B cell (primary cell): ENCODE measurements around the gene RALGAPA2. TPM values are rescaled to one million over a fixed set of nuclear protein-coding genes. Genes with fewer than 3 reads are reported as not detected.

Source experiments
- ATAC-seq: fragments of 200-7000 bp; cut with Tn5 transposase; one replicate; pipeline ENCODE4 v1.10.0; 2021; ENCODE audit warnings: low read depth, mild to moderate bottlenecking, moderate number of reproducible peaks, moderate library complexity
- CTCF ChIA-PET: fragments of 350-600 bp; sonication (Branson Sonifier 250); formaldehyde crosslinking; loops from one replicate; lab custom pipeline; 2021; ENCODE audit warnings: antibody characterized with exemption, inconsistent platforms; lab: Charles Lee
- POLR2A ChIA-PET: fragments of 350-600 bp; sonication (Branson Sonifier 250); formaldehyde crosslinking; loops from one replicate; lab custom pipeline; 2021; ENCODE audit warnings: antibody characterized with exemption; lab: Charles Lee
- DNase-seq: peaks from one replicate; pipeline ENCODE4 v3.0.0; 2013
- H2AFZ ChIP-seq: 2 replicates; pipeline ENCODE4 v1.6.1; 2012; ENCODE audit warnings: mild to moderate bottlenecking, low read depth, low read length; ENCODE audit not compliant: insufficient read depth, poor library complexity, severe bottlenecking
- H3K27ac ChIP-seq, 2 donors: 1 replicate in 1 of 2; 2 replicates in 1 of 2; pipeline ENCODE4 v1.5.1; 2012 to 2013; ENCODE audit warnings: low read length in 2 of 2, mild to moderate bottlenecking in 2 of 2, moderate library complexity in 1 of 2
- H3K27me3 ChIP-seq, 4 experiments: fragments of 200-600 bp in 1 of 4; sonication (generic) in 1 of 4; replicated peaks in 1 of 4; 1 replicate in 2 of 4; 2 replicates in 2 of 4; pipeline versions ENCODE4 v1.6.1 to v1.7.0; 2013 to 2016; ENCODE audit warnings: low read length in 3 of 4, mild to moderate bottlenecking in 2 of 4, mixed read lengths in 1 of 4, moderate library complexity in 1 of 4; ENCODE audit not compliant: insufficient read depth in 4 of 4, control insufficient read depth in 3 of 4; ENCODE audit errors: control extremely low read depth in 1 of 4
- H3K36me3 ChIP-seq, 2 experiments: replicated peaks in 1 of 2; 1 replicate in 1 of 2; 2 replicates in 1 of 2; pipeline versions ENCODE4 v1.6.1 to v1.7.1; 2013; ENCODE audit warnings: low read length in 1 of 2; ENCODE audit not compliant: insufficient read depth in 2 of 2, control insufficient read depth in 1 of 2; ENCODE audit errors: control extremely low read depth in 1 of 2, extremely low read depth in 1 of 2
- H3K4me1 ChIP-seq, 2 donors: fragments of 200-600 bp in 1 of 2; sonication (generic) in 1 of 2; 1 replicate in 1 of 2; 2 replicates in 1 of 2; pipeline versions ENCODE4 v1.5.1 to v1.6.1; 2013 to 2017; ENCODE audit warnings: low read length in 2 of 2; ENCODE audit not compliant: control insufficient read depth in 2 of 2, insufficient read depth in 2 of 2
- H3K4me2 ChIP-seq: replicated peaks from 2 replicates; pipeline ENCODE3; 2012; ENCODE audit warnings: mild to moderate bottlenecking, low read depth, low read length; ENCODE audit not compliant: poor library complexity, severe bottlenecking
- H3K4me3 ChIP-seq, 5 experiments: fragments of 200-600 bp in 1 of 5; sonication (generic) in 1 of 5; 1 replicate in 3 of 5; 2 replicates in 2 of 5; pipeline versions ENCODE4 v1.5.1 to v1.7.0; 2011 to 2016; ENCODE audit warnings: low read length in 4 of 5, mild to moderate bottlenecking in 4 of 5, low read depth in 2 of 5, control low read depth in 1 of 5, moderate library complexity in 1 of 5; ENCODE audit not compliant: insufficient read depth in 1 of 5; ENCODE audit errors: control extremely low read depth in 1 of 5, extremely low read depth in 1 of 5
- H3K79me2 ChIP-seq: fragments of 200-600 bp; sonication (generic); one replicate; pipeline ENCODE4 v1.6.0; 2016; ENCODE audit warnings: low read length; ENCODE audit not compliant: control insufficient read depth, insufficient read depth
- H3K9ac ChIP-seq: fragments of 200-600 bp; sonication (generic); 2 replicates; pipeline ENCODE4 v1.6.1; 2017; ENCODE audit warnings: mild to moderate bottlenecking, low read length, moderate library complexity
- H3K9me3 ChIP-seq, 3 donors: one replicate each; pipeline versions ENCODE4 v1.6.1 to v1.7.1; 2013; ENCODE audit warnings: low read length in 2 of 3; ENCODE audit not compliant: control insufficient read depth in 2 of 3, insufficient read depth in 1 of 3; ENCODE audit errors: control extremely low read depth in 1 of 3
- H4K20me1 ChIP-seq: 2 replicates; pipeline ENCODE4 v1.6.0; 2012; ENCODE audit warnings: mild to moderate bottlenecking, low read length; ENCODE audit not compliant: insufficient read depth, control insufficient read depth, poor library complexity, severe bottlenecking
- H3K27ac Mint-ChIP-seq: one replicate; pipeline ENCODE4 v1.8.0; 2021; ENCODE audit warnings: mixed read lengths
- H3K27me3 Mint-ChIP-seq: one replicate; pipeline ENCODE4 v1.8.0; 2021; ENCODE audit warnings: mixed read lengths
- H3K4me1 Mint-ChIP-seq: one replicate; pipeline ENCODE4 v1.8.0; 2021; ENCODE audit warnings: mixed read lengths
- H3K4me3 Mint-ChIP-seq: one replicate; pipeline ENCODE4 v1.8.0; 2021; ENCODE audit warnings: mixed read lengths
- H3K9me3 Mint-ChIP-seq: one replicate; pipeline ENCODE4 v1.8.0; 2022; ENCODE audit warnings: mixed read lengths; ENCODE audit not compliant: insufficient read depth
- CTCF ChIP-seq: fragments of 200-600 bp; IDR thresholded peaks from one replicate; pipeline ENCODE4 v1.8.0; 2022; ENCODE audit warnings: antibody characterized with exemption, mild to moderate bottlenecking
- EZH2 ChIP-seq: IDR thresholded peaks from 2 replicates; pipeline ENCODE4 v1.6.1; 2012; ENCODE audit warnings: borderline replicate concordance, low read depth, mild to moderate bottlenecking, moderate library complexity, low read length; ENCODE audit not compliant: insufficient read depth, poor library complexity, severe bottlenecking
- WGBS: methylation state at CpG from one replicate; pipeline ENCODE4 v1.1.5; 2013; ENCODE audit warnings: missing lambda C conversion rate; ENCODE audit not compliant: insufficient coverage; 5-methylcytosine and 5-hydroxymethylcytosine counted together
- intact Hi-C: fragments of 100-400 bp; cut with micrococcal nuclease; formaldehyde crosslinking; loops from one replicate; pipeline ENCODE4 v1.10.0; 2022
- polyA plus RNA-seq: library from polyadenylated mRNA; depleted of rRNA; stranded (reverse); fragments of >200 nt; gene quantifications from 2 replicates; pipeline ENCODE4 v1.2.3, GENCODE V29; 2012
- total RNA-seq, 2 donors: library from RNA; stranded (reverse); fragments of 120-200 nt in 1 of 2; gene quantifications; 1 replicate in 1 of 2; 2 replicates in 1 of 2; pipeline versions ENCODE4 v1.2.3 to v1.2.4, GENCODE V29; 2013 to 2022

RALGAPA2 gene
- total and polyA plus RNA-seq, 2 donors (not counting 1 experiment from before 2014, with no cell fraction given): 6.4 to 33.1 TPM

- H3K27ac Mint-ChIP-seq: no peak overlapping the region
- H3K4me3 Mint-ChIP-seq: peak overlapping the region; percentile 83
- H3K4me1 ChIP-seq: peaks cover 27 to 31% of the 10 kb centered on the region in 2 donors
- TF ChIP-seq EZH2 (no peak), CTCF (no peak)
- H3K4me3 ChIP-seq: peak overlapping the region in 3 of 5 experiments; percentile 32 to 44 (median 40)
- ATAC-seq (no peak), DNase-seq (peak; percentile 30)
- H2AFZ ChIP-seq: peak overlapping the region; percentile 56
- H3K27me3 ChIP-seq: peaks cover 0 to 65% (median 38%) of the 10 kb centered on the region in 4 experiments
- no peak overlapping the region for H3K27ac ChIP-seq
- CTCF ChIA-PET: no interaction called here
- POLR2A ChIA-PET: no interaction called here
- 5% methylated on average over 63 of the region's 63 CpGs for WGBS
- peak overlapping the region; percentile 78 for H3K4me2 ChIP-seq
- H3K36me3 ChIP-seq: no peaks in the 10 kb centered on the region
- H3K27me3 Mint-ChIP-seq: peaks cover 55% of the 10 kb centered on the region
- H3K79me2 ChIP-seq: no peaks in the 10 kb centered on the region
- intact Hi-C loops: no loop called here
- H3K9me3 Mint-ChIP-seq: no peaks in the 10 kb centered on the region
- peaks cover 0 to 16% (median 1%) of the 10 kb centered on the region in 3 donors for H3K9me3 ChIP-seq
- peak overlapping the region; percentile 37 for H3K9ac ChIP-seq
- peaks cover 38% of the 10 kb centered on the region for H3K4me1 Mint-ChIP-seq
- no peaks in the 10 kb centered on the region for H4K20me1 ChIP-seq
Observed at GRCh38 chr20:20366876-20367574, 345.4 kb downstream of the RALGAPA2 start.

GRCh38 chr20:20366551-20366875 is 345.9 kb downstream of the RALGAPA2 start:
- CTCF ChIA-PET: no interaction called here
- H4K20me1 ChIP-seq: no peaks in the 10 kb centered on the region
- intact Hi-C loops: no loop called here
- Mint-ChIP-seq H3K27me3 (peaks cover 55% of the 10 kb centered on the region), H3K4me3 (peak overlapping the region; percentile 77), H3K4me1 (peaks cover 38% of the 10 kb centered on the region), H3K9me3 (no peaks in the 10 kb centered on the region), H3K27ac (no peak overlapping the region)
- WGBS: 13% methylated on average over 13 of the region's 19 CpGs
- H3K4me1 ChIP-seq: peaks cover 27 to 31% of the 10 kb centered on the region in 2 donors
- no peaks in the 10 kb centered on the region for H3K79me2 ChIP-seq
- no peak for TF ChIP-seq EZH2
- no peak for TF ChIP-seq CTCF
- H3K9me3 ChIP-seq: peaks cover 0 to 16% (median 1%) of the 10 kb centered on the region in 3 donors
- no peak overlapping the region for H3K27ac ChIP-seq
- no peak overlapping the region for H3K4me3 ChIP-seq
- H3K4me2 ChIP-seq: peak overlapping the region; percentile 78
- H2AFZ ChIP-seq: no peak overlapping the region
- DNase-seq: no peak
- no peak for ATAC-seq
- POLR2A ChIA-PET: no interaction called here
- no peaks in the 10 kb centered on the region for H3K36me3 ChIP-seq
- no peak overlapping the region for H3K9ac ChIP-seq
- H3K27me3 ChIP-seq: peaks cover 0 to 67% (median 36%) of the 10 kb centered on the region in 4 experiments
